Parathyroid adenoma (tissue), 2 donors: ENCODE data around the gene OSGEP.

ENCODE experiments used
- H2AFZ ChIP-seq: fragments of 300-600 bp; sonication (generic); one replicate; pipeline ENCODE4 v1.7.0; 2017; ENCODE audit warnings: antibody characterized with exemption, mild to moderate bottlenecking
- H3K27ac ChIP-seq: fragments of 300-600 bp; sonication (generic); one replicate; pipeline ENCODE4 v1.7.0; 2017
- H3K27me3 ChIP-seq: fragments of 300-600 bp; sonication (generic); one replicate; pipeline ENCODE4 v1.7.0; 2017; ENCODE audit warnings: low read length; ENCODE audit not compliant: control insufficient read depth, insufficient read depth
- H3K36me3 ChIP-seq: fragments of 300-600 bp; sonication (generic); one replicate; pipeline ENCODE4 v1.7.0; 2017; ENCODE audit warnings: low read length; ENCODE audit not compliant: control insufficient read depth, insufficient read depth
- H3K4me1 ChIP-seq: fragments of 300-600 bp; sonication (generic); one replicate; pipeline ENCODE4 v1.7.0; 2017; ENCODE audit warnings: control low read depth
- H3K4me2 ChIP-seq: fragments of 300-600 bp; sonication (generic); one replicate; pipeline ENCODE4 v1.7.0; 2017; ENCODE audit warnings: low read length
- H3K4me3 ChIP-seq: fragments of 300-600 bp; sonication (generic); one replicate; pipeline ENCODE4 v1.7.0; 2017; ENCODE audit warnings: low read depth, low read length
- H3K79me2 ChIP-seq: fragments of 300-600 bp; sonication (generic); one replicate; pipeline ENCODE4 v1.7.0; 2017; ENCODE audit warnings: control low read depth
- H3K9ac ChIP-seq: fragments of 300-600 bp; sonication (generic); one replicate; pipeline ENCODE4 v1.7.0; 2017; ENCODE audit warnings: mild to moderate bottlenecking
- H3K9me3 ChIP-seq: fragments of 300-600 bp; sonication (generic); one replicate; pipeline ENCODE4 v1.7.0; 2017; ENCODE audit warnings: low read length; ENCODE audit not compliant: control insufficient read depth
- TF ChIP-seq, protein P1 (sequence below): fragments of 300-600 bp; sonication (generic); IDR thresholded peaks from one replicate; pipeline ENCODE4 v1.7.0; 2017; ENCODE audit warnings: antibody characterized with exemption, mild to moderate bottlenecking
- donor health status: primary hyperparathyroidism.

Gene OSGEP

DNA sequence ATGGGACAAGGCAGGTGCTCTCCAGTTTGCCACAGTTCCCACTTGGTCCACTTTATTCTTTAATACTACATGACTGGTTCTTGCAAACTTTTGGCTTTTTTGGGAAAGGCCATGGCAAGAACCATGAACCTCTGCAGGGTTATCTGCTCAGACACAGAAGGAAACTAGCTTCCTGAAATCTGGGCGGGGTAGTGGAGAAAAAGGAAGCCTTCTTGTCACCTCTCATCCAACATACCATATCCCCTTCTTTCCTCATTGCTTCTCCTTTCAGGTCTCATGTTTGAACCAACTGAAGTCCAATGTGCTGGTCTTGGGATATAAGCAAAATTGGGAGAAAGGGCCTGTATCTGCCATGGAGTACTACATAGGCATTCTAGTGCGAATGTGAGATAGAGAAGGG, 13.2 kb downstream of the OSGEP start:
- H2AFZ ChIP-seq = no peak overlapping the region
- H3K4me2 ChIP-seq = no peak overlapping the region
- H3K79me2 ChIP-seq = no peaks in the 10 kb centered on the region
- H3K36me3 ChIP-seq = no peaks in the 10 kb centered on the region
- H3K4me3 ChIP-seq = no peak overlapping the region
- no peaks in the 10 kb centered on the region for H3K9me3 ChIP-seq
- no peaks in the 10 kb centered on the region for H3K27me3 ChIP-seq
- no peak overlapping the region for H3K27ac ChIP-seq
- H3K4me1 ChIP-seq = peaks cover 5% of the 10 kb centered on the region
- TF ChIP-seq, protein P1, sequence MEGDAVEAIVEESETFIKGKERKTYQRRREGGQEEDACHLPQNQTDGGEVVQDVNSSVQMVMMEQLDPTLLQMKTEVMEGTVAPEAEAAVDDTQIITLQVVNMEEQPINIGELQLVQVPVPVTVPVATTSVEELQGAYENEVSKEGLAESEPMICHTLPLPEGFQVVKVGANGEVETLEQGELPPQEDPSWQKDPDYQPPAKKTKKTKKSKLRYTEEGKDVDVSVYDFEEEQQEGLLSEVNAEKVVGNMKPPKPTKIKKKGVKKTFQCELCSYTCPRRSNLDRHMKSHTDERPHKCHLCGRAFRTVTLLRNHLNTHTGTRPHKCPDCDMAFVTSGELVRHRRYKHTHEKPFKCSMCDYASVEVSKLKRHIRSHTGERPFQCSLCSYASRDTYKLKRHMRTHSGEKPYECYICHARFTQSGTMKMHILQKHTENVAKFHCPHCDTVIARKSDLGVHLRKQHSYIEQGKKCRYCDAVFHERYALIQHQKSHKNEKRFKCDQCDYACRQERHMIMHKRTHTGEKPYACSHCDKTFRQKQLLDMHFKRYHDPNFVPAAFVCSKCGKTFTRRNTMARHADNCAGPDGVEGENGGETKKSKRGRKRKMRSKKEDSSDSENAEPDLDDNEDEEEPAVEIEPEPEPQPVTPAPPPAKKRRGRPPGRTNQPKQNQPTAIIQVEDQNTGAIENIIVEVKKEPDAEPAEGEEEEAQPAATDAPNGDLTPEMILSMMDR = no peak
- no peak overlapping the region for H3K9ac ChIP-seq

DNA sequence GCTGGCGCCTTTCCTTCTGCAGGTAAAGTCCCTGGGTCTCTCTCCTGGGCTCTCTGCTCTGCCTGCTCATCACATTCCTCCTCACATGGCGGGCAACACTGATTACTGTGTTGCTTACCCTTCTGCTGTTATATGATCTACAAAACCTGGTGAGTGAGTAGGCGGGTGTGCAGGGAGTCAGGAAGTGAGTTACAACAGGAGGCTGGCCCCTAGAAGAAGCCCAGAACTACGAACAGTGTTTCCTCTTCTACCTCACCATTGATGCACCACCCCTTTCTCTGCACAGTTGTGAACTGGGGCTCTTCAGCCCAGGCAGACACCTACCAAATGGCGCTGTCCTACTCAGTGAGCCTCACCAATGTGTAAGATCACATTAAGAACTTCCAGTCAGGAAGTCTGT, 13.7 kb downstream of the OSGEP start:
- TF ChIP-seq, protein P1 = no peak
- Histone ChIP-seq H3K4me1 (peaks cover 5% of the 10 kb centered on the region), H3K4me2 (no peak overlapping the region)

GRCh38 chr14:20440465-20440864, 14.1 kb downstream of the OSGEP start:
- Histone ChIP-seq H3K4me2 (no peak overlapping the region), H3K4me1 (peaks cover 5% of the 10 kb centered on the region), H3K9me3 (no peaks in the 10 kb centered on the region)

More for the DNA sequence above, 13.7 kb downstream of the OSGEP start:
- Histone ChIP-seq H3K79me2 (no peaks in the 10 kb centered on the region), H3K27ac (no peak overlapping the region), H3K36me3 (no peaks in the 10 kb centered on the region), H3K9me3 (no peaks in the 10 kb centered on the region), H2AFZ (peak overlapping the region; percentile 41), H3K9ac (no peak overlapping the region), H3K4me3 (no peak overlapping the region), H3K27me3 (no peaks in the 10 kb centered on the region)

DNA sequence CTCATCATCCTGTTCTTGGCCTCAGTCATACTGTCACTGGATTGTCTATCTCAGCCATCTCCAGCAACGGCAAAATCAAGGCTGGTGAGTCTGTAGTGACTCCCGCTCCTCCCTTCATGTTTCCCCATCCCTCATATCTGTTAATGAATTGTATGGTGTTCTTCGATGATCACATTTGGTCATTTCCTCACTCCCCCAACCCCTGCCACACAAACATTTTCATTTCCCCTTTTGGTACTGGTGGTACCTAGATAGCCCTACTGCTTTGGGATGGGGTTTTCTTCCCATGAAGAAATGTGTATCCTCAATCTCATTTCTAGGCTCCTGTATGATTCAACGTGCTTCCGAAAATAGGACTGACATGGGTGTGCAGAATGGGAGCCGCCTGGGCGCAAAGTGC, 15.9 kb downstream of the OSGEP start:
- H3K36me3 ChIP-seq = no peaks in the 10 kb centered on the region
- TF ChIP-seq, protein P1 = no peak
- H3K4me2 ChIP-seq = no peak overlapping the region
- H3K27ac ChIP-seq = no peak overlapping the region
- H3K4me3 ChIP-seq = no peak overlapping the region
- peaks cover 5% of the 10 kb centered on the region for H3K4me1 ChIP-seq
- no peak overlapping the region for H2AFZ ChIP-seq
- H3K27me3 ChIP-seq = no peaks in the 10 kb centered on the region
- H3K79me2 ChIP-seq = no peaks in the 10 kb centered on the region
- no peaks in the 10 kb centered on the region for H3K9me3 ChIP-seq
- no peak overlapping the region for H3K9ac ChIP-seq

More at GRCh38 chr14:20440465-20440864, 14.1 kb downstream of the OSGEP start:
- H2AFZ ChIP-seq = peak overlapping the region; percentile 41
- no peak overlapping the region for H3K27ac ChIP-seq
- no peaks in the 10 kb centered on the region for H3K79me2 ChIP-seq
- no peaks in the 10 kb centered on the region for H3K27me3 ChIP-seq
- no peak overlapping the region for H3K4me3 ChIP-seq
- no peaks in the 10 kb centered on the region for H3K36me3 ChIP-seq
- H3K9ac ChIP-seq = no peak overlapping the region
- TF ChIP-seq, protein P1 = no peak

- H2AFZ ChIP-seq = no peak overlapping the region
- no peak overlapping the region for H3K27ac ChIP-seq
- H3K36me3 ChIP-seq = no peaks in the 10 kb centered on the region
- no peak overlapping the region for H3K9ac ChIP-seq
- peaks cover 5% of the 10 kb centered on the region for H3K4me1 ChIP-seq
- H3K4me2 ChIP-seq = no peak overlapping the region
- H3K27me3 ChIP-seq = no peaks in the 10 kb centered on the region
- H3K9me3 ChIP-seq = no peaks in the 10 kb centered on the region
- TF ChIP-seq, protein P1 = no peak
- no peaks in the 10 kb centered on the region for H3K79me2 ChIP-seq
- no peak overlapping the region for H3K4me3 ChIP-seq
These were observed 18.3 kb downstream of the OSGEP start for GRCh38 chr14:20436363-20436755.
